ENCODE results near the gene DYNC1H1.
A peak's percentile ranks its signal among the peaks of the same experiment; 100 is the strongest.

Gene DYNC1H1

DNA sequence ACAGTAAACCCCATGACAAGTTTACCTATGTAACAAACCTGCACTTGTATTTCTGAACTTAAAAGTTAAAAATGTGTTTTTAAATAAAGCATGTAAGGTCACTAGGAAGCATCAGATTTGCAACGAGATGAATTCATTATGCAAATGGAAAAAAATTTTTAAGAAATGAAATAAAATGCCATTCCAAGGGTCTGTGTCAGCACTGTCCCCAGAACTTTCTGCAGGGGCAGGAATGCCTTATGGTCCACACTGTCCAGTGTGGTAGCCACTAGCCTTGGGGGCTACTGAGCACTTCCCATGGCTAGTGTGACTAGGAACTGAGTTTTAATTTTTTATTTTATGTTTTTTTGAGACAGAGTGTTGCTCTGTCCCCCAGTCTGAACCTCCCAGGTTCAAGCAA, 73.3 kb downstream of the DYNC1H1 start:
- DNase-seq (ENCODE audit: low spot score) = no peak

DNA sequence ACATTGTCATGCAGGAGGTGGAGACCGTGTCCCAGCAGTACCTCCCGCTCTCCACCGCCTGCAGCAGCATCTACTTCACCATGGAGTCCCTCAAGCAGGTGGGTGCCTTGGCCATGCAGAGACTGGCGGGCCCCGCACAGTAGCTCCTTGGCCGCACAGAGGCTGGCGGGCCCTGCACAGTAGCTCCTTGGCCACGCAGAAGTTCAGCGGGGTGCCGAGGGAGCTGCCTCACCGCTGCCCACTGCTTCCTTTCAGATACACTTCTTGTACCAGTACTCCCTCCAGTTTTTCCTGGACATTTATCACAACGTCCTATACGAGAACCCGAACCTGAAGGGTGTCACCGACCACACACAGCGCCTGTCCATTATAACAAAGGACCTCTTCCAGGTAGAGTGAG, 74.8 kb downstream of the DYNC1H1 start:
- DNase-seq (ENCODE audit: low spot score) = no peak

DNA sequence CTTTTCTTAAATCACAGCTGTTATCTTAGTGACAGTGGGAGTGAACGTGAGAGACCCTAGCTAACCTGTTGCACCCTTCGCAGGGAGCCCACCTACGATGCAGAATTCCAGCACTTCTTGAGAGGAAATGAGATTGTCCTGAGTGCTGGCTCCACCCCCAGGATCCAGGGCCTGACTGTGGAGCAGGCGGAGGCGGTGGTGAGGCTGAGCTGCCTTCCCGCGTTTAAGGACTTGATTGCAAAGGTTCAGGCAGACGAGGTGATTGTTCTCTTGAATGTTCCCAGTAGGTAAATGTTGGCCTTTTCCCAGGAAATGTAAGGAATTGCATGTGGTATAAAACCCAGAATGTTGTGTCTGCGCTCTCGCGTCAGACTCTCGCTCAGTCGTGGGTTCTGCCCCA, 75.8 kb downstream of the DYNC1H1 start:
- DNase-seq (ENCODE audit: low spot score) = no peak

DNA sequence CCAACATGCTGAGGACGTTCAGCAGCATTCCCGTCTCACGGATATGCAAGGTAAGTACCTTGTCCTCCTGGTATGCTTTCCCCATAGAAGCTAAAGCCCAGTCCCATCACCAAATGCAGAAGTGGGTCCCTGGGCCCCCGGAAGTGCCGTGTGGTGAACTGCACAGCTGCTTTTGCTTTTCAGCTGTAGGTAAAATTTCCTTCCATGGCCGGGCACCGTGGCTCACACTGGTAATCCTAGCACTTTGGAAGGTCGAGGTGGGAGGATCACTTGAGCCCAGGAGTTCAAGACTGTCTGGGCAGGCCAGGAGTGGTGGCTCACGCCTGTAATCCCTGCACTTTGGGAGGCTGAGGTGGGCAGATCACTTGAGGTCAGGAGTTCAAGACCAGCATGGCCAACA, 78.3 kb downstream of the DYNC1H1 start:
- no peak for DNase-seq (ENCODE audit: low spot score)

DNA sequence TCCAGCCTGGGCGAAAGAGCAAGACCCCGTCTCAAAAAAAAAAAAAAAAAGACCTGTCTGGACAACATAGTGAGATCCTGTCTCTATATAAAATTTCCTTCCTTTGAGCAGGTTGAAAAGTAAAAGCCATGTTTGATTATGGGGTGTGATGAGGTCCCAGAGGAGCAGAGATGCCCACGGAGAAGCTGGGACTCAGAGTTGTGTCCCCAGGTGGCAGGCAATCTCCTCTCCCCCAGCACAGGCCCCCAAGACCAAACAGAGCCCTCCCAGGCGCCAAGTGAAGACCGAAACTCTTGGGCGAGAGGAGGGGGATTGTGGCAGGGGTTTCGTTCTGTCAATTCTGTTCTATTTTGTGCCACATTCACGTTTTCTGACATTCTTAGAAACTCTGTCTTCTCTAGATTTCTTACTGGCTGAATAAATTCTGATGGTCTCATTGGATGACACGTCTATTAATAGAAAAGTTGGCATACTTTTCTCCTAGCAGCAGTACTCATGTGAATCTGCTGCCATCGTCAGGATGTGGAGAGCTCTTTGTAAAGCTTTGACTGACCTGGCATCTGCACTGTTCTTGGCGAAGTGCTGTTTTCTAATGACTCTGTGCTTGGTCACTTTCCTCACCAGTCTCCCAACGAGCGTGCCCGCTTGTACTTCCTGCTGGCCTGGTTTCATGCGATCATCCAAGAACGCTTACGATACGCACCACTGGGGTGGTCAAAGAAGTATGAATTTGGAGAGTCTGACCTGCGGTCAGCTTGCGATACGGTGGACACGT, 79.1 kb downstream of the DYNC1H1 start:
- no peak for DNase-seq (ENCODE audit: low spot score)

DNA sequence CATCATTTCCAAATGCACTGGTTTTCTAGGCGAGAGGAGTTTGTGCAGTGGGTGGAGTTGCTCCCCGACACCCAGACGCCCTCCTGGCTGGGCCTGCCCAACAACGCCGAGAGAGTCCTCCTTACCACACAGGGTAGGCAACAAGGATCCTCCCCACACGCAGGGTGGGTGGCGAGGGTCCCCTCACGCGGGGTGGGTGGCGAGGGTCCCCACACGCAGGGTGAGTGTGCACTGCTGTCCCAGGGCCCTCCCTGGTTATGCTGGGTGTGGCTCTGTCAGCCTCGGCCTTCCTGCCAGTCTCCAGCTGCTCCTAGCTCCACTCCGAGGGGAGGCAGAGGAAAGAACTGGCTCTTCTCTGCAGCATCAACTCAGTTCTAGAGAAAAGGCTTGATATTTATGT, 80.2 kb downstream of the DYNC1H1 start:
- DNase-seq (ENCODE audit: low spot score) = no peak

DNA sequence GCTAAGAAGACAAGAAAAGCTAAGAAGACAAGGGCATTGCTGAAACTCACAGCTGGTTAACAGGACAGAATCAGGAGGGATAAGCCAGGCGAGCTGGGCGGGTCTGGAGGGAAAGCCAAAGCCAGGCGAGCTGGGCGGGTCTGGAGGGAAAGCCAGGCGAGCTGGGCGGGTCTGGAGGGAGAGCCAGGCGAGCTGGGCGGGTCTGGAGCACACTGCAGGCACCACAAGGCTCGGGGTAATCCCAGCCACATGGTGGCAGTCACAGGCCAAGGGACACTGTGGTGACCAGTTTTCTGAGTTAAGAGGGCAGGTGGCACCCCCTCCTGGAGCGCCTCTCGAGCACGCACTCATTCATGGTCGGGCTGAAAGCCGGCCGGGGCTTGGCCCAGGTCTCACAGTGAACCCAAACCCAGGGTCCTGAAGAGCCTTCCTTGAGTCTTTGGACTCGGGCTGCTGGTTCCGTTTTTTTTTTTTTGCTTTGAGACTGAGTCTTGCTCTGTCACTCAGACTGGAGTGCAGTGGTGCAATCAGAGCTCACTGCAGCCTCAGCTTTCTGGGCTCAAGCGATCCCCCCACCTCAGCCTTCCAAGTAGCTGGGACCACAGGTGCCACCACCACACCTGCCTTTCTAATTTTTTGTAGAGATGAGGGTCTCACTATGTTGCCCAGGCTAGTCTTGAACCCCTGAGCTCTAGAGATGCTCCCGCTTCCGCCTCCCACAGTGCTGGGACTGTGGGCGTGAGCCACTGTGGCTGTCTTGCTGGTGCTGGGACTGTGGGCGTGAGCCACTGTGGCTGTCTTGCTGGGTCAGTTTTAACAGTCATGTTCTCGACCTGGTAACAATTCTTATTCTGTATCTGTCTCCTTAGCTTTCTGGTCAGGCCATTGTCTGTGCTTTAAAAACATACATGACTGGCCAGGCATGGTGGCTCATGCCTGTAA, 82.2 kb downstream of the DYNC1H1 start:
- peak; percentile 73 for DNase-seq (ENCODE audit: low spot score)

DNA sequence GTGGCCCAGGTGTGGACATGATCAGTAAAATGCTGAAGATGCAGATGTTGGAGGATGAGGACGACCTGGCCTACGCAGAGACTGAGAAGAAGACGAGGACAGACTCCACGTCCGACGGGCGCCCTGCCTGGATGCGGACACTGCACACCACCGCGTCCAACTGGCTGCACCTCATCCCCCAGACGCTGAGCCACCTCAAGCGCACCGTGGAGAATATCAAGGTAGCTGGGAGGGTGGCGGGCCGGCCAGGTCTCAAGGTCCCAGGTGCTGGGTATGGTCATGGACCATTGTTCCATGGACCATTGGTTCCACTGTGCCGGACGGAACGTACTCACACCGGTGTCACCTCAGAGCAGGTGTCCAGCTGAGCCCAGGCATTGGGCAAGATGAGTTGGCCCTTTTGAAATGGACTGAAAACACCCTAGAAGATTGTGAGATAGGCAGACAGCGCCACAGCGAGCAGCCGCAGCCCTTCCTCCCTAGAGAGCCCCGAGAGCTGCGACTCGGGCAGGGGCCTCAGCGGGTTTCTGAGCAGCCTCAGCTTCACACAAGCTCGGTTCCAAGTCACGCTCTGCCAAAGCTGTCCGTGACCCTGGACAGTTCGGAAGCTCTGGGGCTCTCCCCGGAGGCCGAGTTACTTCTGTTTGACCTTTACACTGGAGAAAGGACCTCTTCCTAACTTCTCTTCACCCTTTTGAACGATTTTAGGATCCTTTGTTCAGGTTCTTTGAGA, 83.6 kb downstream of the DYNC1H1 start:
- no peak for DNase-seq (ENCODE audit: low spot score)

DNA sequence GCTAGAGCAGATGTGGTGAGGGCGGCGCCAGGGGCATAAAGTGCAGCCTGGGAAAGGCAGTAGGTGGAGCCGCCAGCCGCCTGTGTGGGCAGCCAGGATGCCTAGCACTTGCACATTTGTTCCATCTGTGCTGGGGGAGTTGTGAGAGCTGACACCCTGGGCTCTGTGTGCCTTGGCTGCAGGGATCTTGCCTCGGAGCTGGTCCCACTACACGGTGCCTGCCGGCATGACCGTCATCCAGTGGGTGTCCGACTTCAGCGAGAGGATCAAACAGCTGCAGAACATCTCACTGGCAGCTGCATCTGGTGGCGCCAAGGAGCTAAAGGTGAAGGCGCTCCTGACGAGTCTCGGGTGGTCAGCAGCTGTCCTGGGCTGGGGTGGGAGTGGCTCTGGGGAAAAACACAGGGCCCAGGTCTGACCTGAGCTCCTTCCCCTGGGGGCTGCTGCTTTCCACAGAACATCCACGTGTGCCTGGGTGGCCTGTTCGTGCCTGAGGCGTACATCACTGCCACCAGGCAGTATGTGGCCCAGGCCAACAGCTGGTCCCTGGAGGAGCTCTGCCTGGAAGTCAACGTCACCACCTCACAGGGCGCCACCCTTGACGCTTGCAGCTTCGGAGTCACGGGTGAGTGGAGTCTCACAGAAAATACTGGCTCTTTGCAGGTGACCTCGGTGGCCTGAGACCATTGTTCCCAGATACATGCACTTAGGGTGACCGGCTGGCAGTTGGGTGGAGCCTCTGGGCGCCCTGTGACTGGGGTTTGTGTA, 85.1 kb downstream of the DYNC1H1 start:
- DNase-seq (ENCODE audit: low spot score) = no peak

DNA sequence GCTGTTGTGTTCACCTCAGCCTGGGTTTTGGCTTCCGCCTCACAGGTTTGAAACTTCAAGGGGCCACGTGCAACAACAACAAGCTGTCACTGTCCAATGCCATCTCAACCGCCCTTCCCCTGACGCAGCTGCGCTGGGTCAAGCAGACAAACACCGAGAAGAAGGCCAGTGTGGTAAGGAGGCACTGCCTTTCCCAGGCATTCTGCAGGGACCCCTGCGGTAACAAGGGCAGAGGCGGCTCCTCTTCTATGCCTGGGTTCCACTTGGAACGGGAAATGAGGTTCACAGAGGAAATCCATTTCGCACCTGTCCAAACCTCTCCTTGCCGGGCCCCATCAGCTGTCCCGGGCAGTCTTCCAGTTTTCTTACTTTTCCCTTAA, 85.6 kb downstream of the DYNC1H1 start:
- DNase-seq (ENCODE audit: low spot score) = no peak

DNA sequence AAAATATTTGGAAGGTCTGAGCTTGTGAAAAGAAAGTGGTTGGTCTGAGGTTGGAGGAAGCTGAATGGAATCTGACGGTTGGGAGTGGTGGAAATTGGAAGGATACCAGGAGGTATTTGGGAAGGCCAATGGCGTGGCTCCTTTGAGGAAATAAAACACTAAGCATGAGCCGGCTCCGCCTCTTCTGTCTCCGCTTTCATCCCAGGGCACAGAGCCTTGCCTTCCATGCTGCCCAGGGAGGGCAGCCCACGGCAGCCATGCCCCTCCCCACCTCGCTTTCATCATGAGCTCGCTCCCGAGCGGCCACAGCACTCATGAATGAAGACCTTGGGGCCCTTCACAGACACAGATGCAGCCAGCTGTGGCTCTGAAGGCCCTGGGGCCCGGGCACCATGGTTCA, 86.3 kb downstream of the DYNC1H1 start:
- DNase-seq (ENCODE audit: low spot score) = no peak

DNA sequence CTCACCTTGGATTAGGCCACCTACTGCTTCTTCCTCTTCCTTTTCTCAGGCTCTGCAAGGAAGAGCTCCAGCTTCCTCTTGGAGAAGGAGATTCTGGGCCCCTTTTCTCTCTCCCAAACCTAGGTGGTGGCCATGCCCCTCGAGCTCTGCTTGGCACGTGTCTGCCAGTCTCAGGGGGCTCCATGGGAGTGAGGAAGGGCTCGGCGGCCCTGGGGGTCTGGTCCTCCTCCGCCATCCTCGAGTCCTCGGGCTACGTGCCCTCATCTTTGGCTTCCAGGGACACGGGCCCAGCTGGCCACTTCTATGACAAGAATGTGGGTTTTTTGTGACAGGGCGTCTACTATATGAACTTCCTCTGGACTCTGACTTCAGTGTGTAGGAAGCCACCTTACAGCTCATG, 88.1 kb downstream of the DYNC1H1 start:
- no peak for DNase-seq (ENCODE audit: low spot score)

DNA sequence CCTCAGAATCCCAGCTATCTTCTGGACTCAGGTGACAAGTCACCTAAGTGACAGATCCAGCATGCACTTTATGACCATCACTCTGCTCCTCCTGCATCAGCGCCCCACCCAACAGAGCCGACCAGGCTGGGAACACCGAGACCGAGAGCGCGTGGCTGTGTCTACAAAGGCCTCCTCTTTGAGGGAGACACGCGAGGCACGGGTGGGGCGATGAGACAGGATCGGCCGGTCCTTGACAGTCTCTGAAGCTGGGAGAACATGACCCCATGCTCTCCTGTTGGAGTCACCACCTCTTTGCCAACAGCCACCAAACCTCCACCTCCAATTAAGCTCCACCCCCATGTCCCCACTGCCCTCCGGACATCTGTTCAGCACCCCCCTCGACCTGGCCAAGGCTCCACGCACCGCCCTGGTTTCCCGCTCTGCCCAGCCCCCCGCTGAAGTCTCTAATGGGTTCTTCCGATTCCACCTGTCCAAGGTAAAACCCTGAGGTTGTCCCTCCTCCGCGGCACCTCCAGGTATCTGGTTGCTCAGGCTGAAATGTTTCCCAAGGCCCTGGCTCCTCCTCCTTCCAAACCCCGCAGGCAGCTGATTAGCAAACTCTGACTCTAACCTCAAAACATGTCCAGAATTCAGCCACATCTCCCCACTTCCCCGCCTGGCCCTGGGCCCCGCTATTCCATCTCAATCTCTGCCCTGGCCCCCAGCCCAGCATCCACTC, 91.0 kb downstream of the DYNC1H1 start:
- peak; percentile 41 for DNase-seq (ENCODE audit: low spot score)

DNA sequence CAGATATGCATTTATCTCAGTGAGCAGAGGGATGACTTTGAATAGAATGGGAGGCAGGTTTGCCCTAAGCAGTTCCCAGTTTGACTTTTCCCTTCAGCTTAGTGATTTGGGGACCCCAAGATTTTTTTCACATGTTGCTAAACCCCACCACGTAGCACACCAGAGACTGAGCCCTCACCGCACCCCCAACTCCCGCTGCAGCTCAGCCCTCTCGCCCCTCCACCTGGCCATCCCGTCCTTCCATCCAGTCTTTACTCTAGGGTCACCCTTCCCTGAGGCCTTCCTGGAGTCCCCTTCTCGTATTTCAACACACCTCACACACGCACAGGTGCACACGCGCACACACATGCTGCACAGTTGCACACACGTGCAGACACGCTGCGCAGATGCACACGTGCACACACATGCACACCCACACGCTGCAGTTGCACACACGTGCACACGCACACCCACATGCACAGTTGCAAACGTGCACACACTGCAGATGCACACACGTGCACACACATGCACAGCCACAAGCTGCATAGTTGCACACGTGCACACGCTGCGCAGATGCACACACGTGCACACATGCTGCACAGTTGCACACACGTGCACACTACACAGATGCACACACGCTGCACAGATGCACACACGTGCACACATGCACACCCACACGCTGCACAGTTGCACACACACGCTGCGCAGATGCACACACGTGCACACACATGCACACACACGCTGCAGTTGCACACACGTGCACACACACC, 92.5 kb downstream of the DYNC1H1 start:
- no peak for DNase-seq (ENCODE audit: low spot score)

DNA sequence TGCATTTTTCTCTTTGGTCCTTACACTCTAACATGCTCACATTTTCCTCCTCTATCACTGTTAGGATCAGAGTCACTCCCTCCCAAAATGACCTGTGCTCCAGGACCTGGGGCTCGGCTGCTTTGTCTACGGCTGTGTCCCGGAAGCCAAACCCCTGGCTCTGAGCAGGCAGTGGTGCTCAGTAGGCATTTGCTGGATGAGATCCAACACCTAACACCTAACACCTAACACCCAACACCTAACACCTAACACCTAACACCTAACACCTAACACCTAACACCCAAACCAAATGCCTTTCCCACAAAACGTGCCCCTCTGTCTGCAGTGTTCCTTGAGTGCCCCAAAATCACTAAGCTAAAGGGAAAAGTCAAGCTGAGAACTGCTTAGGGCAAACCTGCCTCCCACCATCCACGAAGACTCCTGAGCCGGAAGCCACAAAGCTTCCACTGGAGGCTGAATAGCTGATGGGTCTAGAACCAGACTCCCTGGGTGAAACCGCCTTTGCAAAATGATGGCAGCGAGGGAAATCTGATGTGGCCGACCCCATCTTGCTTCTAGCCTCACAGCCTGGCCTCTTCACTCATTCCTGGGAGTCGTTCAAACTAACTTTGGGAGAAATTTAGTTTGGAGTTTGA, 93.2 kb downstream of the DYNC1H1 start:
- no peak for DNase-seq (ENCODE audit: low spot score)

DNA sequence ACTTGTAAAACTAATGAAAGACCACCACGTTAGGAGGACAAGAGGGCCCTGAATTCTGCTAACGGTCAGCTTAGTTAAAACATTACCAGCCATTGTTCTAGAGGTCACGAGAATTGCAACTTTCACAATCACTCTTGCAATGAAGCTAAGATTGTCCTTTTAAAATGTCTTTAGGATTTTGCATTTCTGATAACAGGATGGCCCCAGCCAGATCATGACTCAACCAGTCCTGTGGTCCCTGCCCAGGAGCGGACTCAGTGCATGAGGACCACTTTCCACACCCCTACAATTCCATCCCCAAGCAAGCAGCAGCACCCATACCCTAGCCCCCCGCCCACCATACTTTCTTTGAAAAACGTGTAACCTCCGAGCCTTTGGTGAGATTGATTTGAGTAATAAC, 93.8 kb downstream of the DYNC1H1 start:
- no peak for DNase-seq (ENCODE audit: low spot score)

DNA sequence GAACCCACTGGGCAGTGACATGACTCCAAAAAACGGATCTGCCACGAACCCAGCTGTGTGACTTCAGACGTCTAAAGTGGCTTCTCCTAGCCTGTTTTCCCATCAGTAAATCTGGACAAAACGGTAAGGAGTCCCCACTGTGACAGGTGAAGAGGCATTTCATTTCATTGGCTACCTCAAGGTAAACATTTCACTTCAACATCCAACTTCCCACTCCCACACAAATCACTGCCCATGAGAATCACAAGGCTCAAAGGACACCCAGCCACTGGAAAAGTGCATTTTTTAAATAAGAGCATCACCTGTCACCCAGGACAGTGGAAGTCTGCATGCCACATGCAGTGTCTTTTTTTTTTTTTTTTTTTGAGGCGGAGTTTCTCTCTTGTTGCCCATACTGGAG, 94.6 kb downstream of the DYNC1H1 start:
- no peak for DNase-seq (ENCODE audit: low spot score)

DNA sequence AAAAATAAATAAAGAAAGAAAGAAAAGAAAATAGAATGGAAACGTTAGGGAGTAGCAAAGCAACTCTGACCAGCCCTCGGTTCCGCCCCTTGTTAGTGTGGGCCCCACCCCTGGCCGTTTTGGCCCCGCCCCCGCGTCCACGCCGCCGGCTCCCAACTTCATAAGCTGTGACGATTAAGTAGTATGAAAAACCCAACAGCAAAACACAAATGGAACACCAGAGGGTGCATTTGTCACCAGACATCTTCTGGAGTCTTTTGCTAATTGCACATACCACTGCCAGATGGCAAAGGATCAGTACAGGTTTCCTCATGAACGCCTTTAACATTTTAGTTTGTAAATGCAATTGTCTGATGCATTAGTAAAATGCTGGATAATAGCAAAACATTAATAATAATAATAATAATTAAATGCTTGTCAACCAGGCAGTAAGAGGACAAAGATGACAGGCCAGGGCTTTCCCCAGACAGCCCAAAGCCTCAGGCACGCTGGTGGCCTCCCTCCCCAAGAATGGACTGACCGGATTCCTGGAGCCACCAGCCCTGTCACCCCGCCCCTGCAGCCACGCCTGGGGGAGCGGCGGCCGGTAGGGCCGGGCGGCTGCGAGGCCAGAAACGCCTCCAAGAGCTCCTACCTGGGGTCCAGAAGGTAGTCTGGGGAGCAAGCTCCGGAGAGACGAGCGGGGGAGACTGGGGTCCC, 98.9 kb downstream of the DYNC1H1 start:
- peak; percentile 69 for DNase-seq (ENCODE audit: low spot score)

DNA sequence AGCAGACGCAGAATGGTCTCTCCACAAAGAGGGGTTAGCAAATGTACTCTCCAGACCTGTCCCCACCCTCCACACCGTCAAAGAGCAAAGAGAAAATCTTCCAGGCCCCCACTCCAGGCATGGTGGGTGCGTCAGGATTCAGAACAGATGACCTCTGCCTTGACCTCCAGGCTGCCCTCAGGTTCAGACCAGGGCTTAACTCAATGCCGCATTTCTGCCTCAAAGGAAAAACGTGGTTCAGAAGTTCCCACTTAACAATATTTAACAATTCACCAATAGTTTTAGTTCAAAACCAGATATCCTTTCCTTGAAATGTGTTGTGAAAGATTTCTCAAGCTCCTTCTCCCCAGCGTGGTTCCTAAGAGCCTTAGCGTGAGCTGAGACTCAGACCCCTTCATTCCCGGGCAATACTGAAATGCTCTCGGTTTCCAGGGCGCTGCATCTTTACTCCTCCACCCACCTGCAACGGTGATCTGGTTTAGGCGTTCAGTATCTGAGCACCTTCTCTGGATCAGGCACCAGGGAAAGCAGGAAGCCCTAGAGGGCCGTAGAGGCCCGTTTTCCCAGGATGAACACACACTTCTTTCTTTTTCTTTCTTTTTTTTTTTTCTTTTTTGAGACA, 99.5 kb downstream of the DYNC1H1 start:
- no peak for DNase-seq (ENCODE audit: low spot score)
